Fibroblast of pulmonary artery (primary cell): ENCODE results near the gene CCDC57.
"Not testable (repeated sequence)": the region's sequence is repeated elsewhere in the genome, so short reads cannot be mapped to it uniquely, and the experiment has no call there.

Experiments
- DNase-seq: peaks from one replicate; pipeline ENCODE4 v3.0.0-alpha.2; 2010; ENCODE audit warnings: low read depth
- H3K4me3 ChIP-seq: replicated peaks from 2 replicates; pipeline ENCODE4 v1.5.1; 2011; ENCODE audit warnings: low read depth, mild to moderate bottlenecking, control low read depth, low read length, moderate library complexity
- TF ChIP-seq, protein P1 (sequence below): IDR thresholded peaks from 2 replicates; pipeline ENCODE4 v1.5.1; 2011; ENCODE audit warnings: mild to moderate bottlenecking, control low read depth, low read length, inconsistent platforms; ENCODE audit errors: missing control alignments

The CCDC57 gene

GRCh38 chr17:82212331-82213250, at the start of gene CCDC57:
Gene CCDC57, minus strand, starts transcription at chr17:82212842. Its CDS starts 10,898 bp downstream, at chr17:82201944.
- TF ChIP-seq, protein P1, sequence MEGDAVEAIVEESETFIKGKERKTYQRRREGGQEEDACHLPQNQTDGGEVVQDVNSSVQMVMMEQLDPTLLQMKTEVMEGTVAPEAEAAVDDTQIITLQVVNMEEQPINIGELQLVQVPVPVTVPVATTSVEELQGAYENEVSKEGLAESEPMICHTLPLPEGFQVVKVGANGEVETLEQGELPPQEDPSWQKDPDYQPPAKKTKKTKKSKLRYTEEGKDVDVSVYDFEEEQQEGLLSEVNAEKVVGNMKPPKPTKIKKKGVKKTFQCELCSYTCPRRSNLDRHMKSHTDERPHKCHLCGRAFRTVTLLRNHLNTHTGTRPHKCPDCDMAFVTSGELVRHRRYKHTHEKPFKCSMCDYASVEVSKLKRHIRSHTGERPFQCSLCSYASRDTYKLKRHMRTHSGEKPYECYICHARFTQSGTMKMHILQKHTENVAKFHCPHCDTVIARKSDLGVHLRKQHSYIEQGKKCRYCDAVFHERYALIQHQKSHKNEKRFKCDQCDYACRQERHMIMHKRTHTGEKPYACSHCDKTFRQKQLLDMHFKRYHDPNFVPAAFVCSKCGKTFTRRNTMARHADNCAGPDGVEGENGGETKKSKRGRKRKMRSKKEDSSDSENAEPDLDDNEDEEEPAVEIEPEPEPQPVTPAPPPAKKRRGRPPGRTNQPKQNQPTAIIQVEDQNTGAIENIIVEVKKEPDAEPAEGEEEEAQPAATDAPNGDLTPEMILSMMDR: no peak
- peak; percentile 82 for DNase-seq
- H3K4me3 ChIP-seq: peak within 1 kb of the TSS; percentile 64

- no peak overlapping the region for H3K4me3 ChIP-seq
- TF ChIP-seq, protein P1: no peak
- DNase-seq: no peak
These were observed 49.7 kb upstream of the CCDC57 start for GRCh38 chr17:82262344-82262743.

DNA sequence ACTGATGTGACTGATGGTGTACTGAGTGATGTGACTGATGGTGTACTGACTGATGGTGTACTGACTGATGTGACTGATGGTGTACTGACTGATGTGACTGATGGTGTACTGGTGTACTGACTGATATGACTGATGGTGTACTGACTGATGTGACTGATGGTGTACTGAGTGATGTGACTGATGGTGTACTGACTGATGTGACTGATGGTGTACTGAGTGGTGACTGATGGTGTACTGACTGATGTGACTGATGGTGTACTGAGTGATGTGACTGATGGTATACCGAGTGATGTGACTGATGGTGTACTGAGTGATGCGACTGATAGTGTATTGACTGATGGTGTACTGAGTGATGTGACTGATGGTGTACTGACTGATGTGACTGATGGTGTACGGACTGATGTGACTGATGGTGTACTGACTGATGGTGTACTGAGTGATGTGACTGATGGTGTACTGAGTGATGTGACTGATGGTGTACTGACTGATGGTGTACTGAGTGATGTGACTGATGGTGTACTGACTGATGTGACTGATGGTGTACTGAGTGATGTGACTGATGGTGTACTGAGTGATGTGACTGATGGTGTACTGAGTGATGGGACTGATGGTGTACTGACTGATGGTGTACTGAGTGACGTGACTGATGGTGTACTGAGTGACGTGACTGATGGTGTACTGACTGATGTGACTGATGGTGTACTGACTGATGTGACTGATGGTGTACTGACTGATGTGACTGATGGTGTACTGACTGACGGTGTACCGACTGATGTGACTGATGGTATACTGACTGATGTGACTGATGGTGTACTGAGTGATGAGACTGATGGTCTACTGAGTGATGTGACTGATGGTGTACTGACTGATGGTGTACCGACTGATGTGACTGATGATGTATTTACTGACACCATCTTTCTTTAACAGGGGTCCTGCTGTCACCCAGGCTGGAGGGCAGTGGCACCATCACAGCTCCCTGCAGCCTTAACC, 47.6 kb upstream of the CCDC57 start:
- not testable (repeated sequence) for DNase-seq, H3K4me3 ChIP-seq

DNA sequence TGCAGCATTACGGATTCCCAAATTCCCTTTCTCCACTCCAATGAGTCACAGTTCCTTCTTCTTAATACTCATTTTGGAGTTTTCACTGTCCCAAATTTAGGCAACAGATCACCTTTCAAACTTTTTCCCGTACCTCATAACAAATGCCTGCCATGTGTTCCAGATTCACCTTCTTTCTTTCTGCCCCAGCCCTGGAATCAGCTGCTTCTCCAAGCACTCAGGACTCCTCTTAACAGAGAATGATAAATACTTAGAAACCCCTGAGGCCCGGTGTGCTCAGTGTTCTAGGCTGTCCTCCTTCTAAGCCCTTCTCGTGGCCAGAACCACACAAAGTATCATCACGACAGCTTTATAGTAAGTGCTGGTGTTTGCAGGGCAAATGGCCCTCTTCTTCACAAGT, 45.9 kb upstream of the CCDC57 start:
- TF ChIP-seq, protein P1: no peak
- H3K4me3 ChIP-seq: no peak overlapping the region
- no peak for DNase-seq

GRCh38 chr17:82257473-82257872, 44.8 kb upstream of the CCDC57 start:
- TF ChIP-seq, protein P1: no peak
- DNase-seq: peak; percentile 43
- H3K4me3 ChIP-seq: no peak overlapping the region

DNA sequence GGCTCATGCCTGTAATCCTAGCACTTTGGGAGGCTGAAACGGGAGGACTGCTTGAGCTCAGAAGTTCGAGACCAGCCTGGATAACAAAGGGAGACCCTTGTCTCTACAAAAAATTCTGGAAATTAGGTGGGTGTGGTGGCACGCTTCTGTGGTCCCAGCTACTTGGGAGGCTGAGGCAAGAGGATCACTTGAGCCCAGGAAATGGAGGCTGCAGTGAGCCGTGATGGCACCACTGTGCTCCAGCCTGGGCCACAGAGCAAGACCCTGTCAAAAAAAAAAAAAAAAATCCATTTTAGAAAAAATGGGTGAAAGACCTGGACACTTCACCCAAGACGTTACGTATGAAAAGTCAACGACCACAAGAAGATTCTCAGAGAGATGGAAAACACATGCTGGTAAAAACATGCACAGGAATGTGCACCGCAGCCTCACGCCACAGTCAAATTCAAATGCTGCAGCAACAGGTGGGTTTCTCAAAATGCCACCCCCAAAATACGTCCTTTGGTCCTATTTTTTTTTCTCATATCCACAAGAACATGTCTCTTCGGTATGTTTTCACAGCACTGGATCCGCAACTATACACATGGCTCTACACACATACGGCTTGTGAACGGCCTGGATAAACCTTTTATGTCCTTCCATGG, 43.7 kb upstream of the CCDC57 start:
- no peak for DNase-seq
- H3K4me3 ChIP-seq: no peak overlapping the region
- TF ChIP-seq, protein P1: no peak
